GM12878 (cell line): ENCODE measurements around the gene HOXB2. TPM values are rescaled to one million over a fixed set of nuclear protein-coding genes. Genes with fewer than 3 reads are reported as not detected.

Source experiments
- ATF7 ChIP-seq: fragments of 450-650 bp; IDR thresholded peaks from 2 replicates; pipeline ENCODE4 v1.6.1; 2016; ENCODE audit warnings: low read depth, mild to moderate bottlenecking
- BCL11A ChIP-seq: IDR thresholded peaks from 2 replicates; pipeline ENCODE4 v1.6.1; 2011; ENCODE audit warnings: low read depth, low read length
- BHLHE40 ChIP-seq, 2 experiments: fragments of 450-650 bp in 1 of 2; IDR thresholded peaks; 2 replicates each; pipeline ENCODE4 v1.6.1; 2011 to 2017; ENCODE audit warnings: low read depth in 2 of 2, borderline replicate concordance in 1 of 2, improper control_type of control experiment in 1 of 2, low read length in 1 of 2, mild to moderate bottlenecking in 1 of 2
- CHD4 ChIP-seq: fragments of 200-600 bp; sonication (generic); IDR thresholded peaks from 2 replicates; pipeline ENCODE4 v1.6.1; 2016; ENCODE audit warnings: mild to moderate bottlenecking
- CREM ChIP-seq: IDR thresholded peaks from 2 replicates; pipeline ENCODE4 v1.6.1; 2014; ENCODE audit warnings: antibody characterized with exemption, low read depth
- IKZF1 ChIP-seq: fragments of 450-650 bp; conservative IDR thresholded peaks from 2 replicates; pipeline ENCODE4 v1.6.1; 2017; ENCODE audit warnings: antibody characterized with exemption, mild to moderate bottlenecking
- JUNB ChIP-seq: IDR thresholded peaks from 2 replicates; pipeline ENCODE4 v1.6.1; 2016; ENCODE audit warnings: antibody characterized with exemption, mild to moderate bottlenecking
- MEF2B ChIP-seq: fragments of 450-650 bp; IDR thresholded peaks from 2 replicates; pipeline ENCODE4 v1.6.1; 2018; ENCODE audit warnings: mild to moderate bottlenecking, moderate library complexity; ENCODE audit not compliant: partially characterized antibody, poor library complexity, severe bottlenecking
- MLLT1 ChIP-seq: fragments of 450-650 bp; IDR thresholded peaks from 2 replicates; pipeline ENCODE4 v1.6.1; 2016; ENCODE audit warnings: mild to moderate bottlenecking
- NFIC ChIP-seq: IDR thresholded peaks from 2 replicates; pipeline ENCODE4 v1.6.1; 2012; ENCODE audit warnings: low read depth, mild to moderate bottlenecking, inconsistent platforms, low read length, moderate library complexity
- NKRF ChIP-seq: fragments of 450-650 bp; conservative IDR thresholded peaks from 2 replicates; pipeline ENCODE4 v1.6.1; 2017; ENCODE audit warnings: mild to moderate bottlenecking, moderate library complexity
- SP1 ChIP-seq: IDR thresholded peaks from one replicate; pipeline ENCODE4 v1.6.1; 2011; ENCODE audit warnings: low read depth, low read length
- ZBTB40 ChIP-seq: fragments of 450-650 bp; IDR thresholded peaks from 2 replicates; pipeline ENCODE4 v1.6.1; 2016; ENCODE audit warnings: mild to moderate bottlenecking, moderate library complexity, borderline replicate concordance
- ZNF384 ChIP-seq: IDR thresholded peaks from 2 replicates; pipeline ENCODE4 v1.6.1; 2012; ENCODE audit warnings: low read depth, mild to moderate bottlenecking, low read length, improper control_type of control experiment, borderline replicate concordance
- polyA plus RNA-seq, 11 experiments: library from polyadenylated mRNA; depleted of rRNA in 4 of 11; unstranded in 6 of 11; stranded (reverse) in 5 of 11; fragments of >200 nt; fragmentation: Nextera tagmentation in 4 of 11; fragmentation: Illumina TruSeq in 1 of 11; extraction: Ambion mirVana in 4 of 11; extraction: Trizol in 1 of 11; gene quantifications; 1 replicate in 1 of 11; 2 replicates in 10 of 11; pipeline versions ENCODE4 v1.2.1 to v1.2.3, GENCODE V29; 2011 to 2016; ENCODE audit warnings: inconsistent platforms in 2 of 11, missing spikeins in 2 of 11, low read depth in 1 of 11
- total RNA-seq, 4 experiments: library from RNA; depleted of rRNA in 3 of 4; stranded (reverse); fragments of >200 nt in 3 of 4; fragmentation: Illumina TruSeq in 1 of 4; extraction: Trizol in 1 of 4; gene quantifications; 2 replicates each; pipeline versions ENCODE4 v1.2.1 to v1.2.3, GENCODE V29; 2013 to 2021
- TF ChIP-seq, protein P1 (sequence below): fragments of 450-650 bp; IDR thresholded peaks from 2 replicates; pipeline ENCODE4 v1.6.1; 2017; ENCODE audit warnings: mild to moderate bottlenecking
- TF ChIP-seq, protein P2 (sequence below): fragments of 450-650 bp; IDR thresholded peaks from 2 replicates; pipeline ENCODE4 v1.6.1; 2017; ENCODE audit warnings: mild to moderate bottlenecking, low read depth, inconsistent platforms; ENCODE audit not compliant: poor library complexity, severe bottlenecking

Gene HOXB2
- total and polyA plus RNA-seq, 10 of the 15 experiments (the other 5 are each of a cell fraction or from before 2014, with no cell fraction given): 0.16 to 8.8 (median 2.3) TPM

DNA sequence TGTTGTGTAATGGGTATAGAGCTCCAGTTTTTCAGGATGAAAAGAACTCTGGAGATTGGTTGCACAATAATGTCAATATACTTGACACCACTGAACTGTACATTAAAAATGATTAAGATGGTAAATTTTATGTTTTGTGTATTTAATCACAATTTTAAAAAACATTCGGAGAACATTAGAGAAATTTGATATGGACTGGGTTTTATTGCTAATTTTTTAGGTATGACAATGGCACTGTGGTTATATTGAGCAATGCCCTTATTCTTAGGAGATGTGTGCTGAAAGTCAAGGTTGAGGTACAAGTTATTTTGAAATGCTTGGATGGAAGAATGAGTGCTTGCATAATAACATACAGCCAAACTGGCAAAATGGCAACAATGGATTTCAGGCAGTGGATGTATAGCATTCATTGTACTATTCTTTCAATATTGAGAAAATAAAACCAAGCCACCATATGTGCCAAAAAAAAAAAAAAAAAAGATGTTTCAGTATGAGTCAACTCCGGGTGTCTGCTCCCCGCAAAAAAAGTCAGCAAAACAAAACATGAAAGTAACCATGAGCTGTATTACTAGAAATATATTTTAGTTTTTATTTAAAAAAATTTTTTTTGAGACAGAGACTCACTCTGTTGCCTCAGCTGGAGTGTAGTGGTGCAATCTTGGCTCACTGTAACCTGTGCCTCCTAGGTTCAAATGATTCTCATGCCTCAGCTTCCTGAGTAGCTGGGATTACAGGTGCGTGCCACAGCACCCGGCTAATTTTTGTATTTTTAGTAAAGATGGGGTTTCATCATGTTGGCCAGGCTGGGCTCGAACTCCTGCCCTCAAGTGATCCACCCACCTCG, 33.9 kb downstream of the HOXB2 start (continued):
- TF ChIP-seq, protein P1, sequence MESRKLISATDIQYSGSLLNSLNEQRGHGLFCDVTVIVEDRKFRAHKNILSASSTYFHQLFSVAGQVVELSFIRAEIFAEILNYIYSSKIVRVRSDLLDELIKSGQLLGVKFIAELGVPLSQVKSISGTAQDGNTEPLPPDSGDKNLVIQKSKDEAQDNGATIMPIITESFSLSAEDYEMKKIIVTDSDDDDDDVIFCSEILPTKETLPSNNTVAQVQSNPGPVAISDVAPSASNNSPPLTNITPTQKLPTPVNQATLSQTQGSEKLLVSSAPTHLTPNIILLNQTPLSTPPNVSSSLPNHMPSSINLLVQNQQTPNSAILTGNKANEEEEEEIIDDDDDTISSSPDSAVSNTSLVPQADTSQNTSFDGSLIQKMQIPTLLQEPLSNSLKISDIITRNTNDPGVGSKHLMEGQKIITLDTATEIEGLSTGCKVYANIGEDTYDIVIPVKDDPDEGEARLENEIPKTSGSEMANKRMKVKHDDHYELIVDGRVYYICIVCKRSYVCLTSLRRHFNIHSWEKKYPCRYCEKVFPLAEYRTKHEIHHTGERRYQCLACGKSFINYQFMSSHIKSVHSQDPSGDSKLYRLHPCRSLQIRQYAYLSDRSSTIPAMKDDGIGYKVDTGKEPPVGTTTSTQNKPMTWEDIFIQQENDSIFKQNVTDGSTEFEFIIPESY: no peak
- peak; percentile 46; the same call in 1 of the 2 replicates for TF ChIP-seq ZBTB40
- TF ChIP-seq ATF7: peak; percentile 80
- TF ChIP-seq BCL11A: 0 out of 2 replicates have a peak, but pooled peaks have one; percentile 31
- TF ChIP-seq NFIC: peak; percentile 84
- TF ChIP-seq NKRF: no peak
- TF ChIP-seq IKZF1: 0 out of 2 replicates have a peak, but pooled peaks have one; percentile 21
- TF ChIP-seq JUNB: peak; percentile 98
- peak; percentile 99 for TF ChIP-seq ZNF384
- TF ChIP-seq MEF2B: peak; percentile 61
- 0 out of 4 replicates have a peak, but pooled peaks of 1 of the 2 experiments have one; percentile 13 for TF ChIP-seq BHLHE40 (IDR thresholded peaks at IDR 0.05; ENCODE audit: borderline replicate concordance in 1 of 2, low read depth in 2 of 2, low read length in 1 of 2)
- TF ChIP-seq, protein P2, sequence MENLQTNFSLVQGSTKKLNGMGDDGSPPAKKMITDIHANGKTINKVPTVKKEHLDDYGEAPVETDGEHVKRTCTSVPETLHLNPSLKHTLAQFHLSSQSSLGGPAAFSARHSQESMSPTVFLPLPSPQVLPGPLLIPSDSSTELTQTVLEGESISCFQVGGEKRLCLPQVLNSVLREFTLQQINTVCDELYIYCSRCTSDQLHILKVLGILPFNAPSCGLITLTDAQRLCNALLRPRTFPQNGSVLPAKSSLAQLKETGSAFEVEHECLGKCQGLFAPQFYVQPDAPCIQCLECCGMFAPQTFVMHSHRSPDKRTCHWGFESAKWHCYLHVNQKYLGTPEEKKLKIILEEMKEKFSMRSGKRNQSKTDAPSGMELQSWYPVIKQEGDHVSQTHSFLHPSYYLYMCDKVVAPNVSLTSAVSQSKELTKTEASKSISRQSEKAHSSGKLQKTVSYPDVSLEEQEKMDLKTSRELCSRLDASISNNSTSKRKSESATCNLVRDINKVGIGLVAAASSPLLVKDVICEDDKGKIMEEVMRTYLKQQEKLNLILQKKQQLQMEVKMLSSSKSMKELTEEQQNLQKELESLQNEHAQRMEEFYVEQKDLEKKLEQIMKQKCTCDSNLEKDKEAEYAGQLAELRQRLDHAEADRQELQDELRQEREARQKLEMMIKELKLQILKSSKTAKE: peak; percentile 89
- TF ChIP-seq CREM: 0 out of 2 replicates have a peak, but pooled peaks have one; percentile 38
- no peak for TF ChIP-seq CHD4
- TF ChIP-seq MLLT1: 0 out of 2 replicates have a peak, but pooled peaks have one; percentile 54
- peak; percentile 28 for TF ChIP-seq SP1
